B cell (primary cell): ENCODE measurements around the gene SPOCD1. TPM values are rescaled to one million over a fixed set of nuclear protein-coding genes. Genes with fewer than 3 reads are reported as not detected.

Source experiments
- ATAC-seq: fragments of 200-7000 bp; cut with Tn5 transposase; one replicate; pipeline ENCODE4 v1.10.0; 2021; ENCODE audit warnings: low read depth, mild to moderate bottlenecking, moderate number of reproducible peaks, moderate library complexity
- CTCF ChIA-PET: fragments of 350-600 bp; sonication (Branson Sonifier 250); formaldehyde crosslinking; loops from one replicate; lab custom pipeline; 2021; ENCODE audit warnings: antibody characterized with exemption, inconsistent platforms; lab: Charles Lee
- POLR2A ChIA-PET: fragments of 350-600 bp; sonication (Branson Sonifier 250); formaldehyde crosslinking; loops from one replicate; lab custom pipeline; 2021; ENCODE audit warnings: antibody characterized with exemption; lab: Charles Lee
- DNase-seq: peaks from one replicate; pipeline ENCODE4 v3.0.0; 2013
- H2AFZ ChIP-seq: 2 replicates; pipeline ENCODE4 v1.6.1; 2012; ENCODE audit warnings: mild to moderate bottlenecking, low read depth, low read length; ENCODE audit not compliant: insufficient read depth, poor library complexity, severe bottlenecking
- H3K27ac ChIP-seq, 2 donors: 1 replicate in 1 of 2; 2 replicates in 1 of 2; pipeline ENCODE4 v1.5.1; 2012 to 2013; ENCODE audit warnings: low read length in 2 of 2, mild to moderate bottlenecking in 2 of 2, moderate library complexity in 1 of 2
- H3K27me3 ChIP-seq, 4 experiments: fragments of 200-600 bp in 1 of 4; sonication (generic) in 1 of 4; replicated peaks in 1 of 4; 1 replicate in 2 of 4; 2 replicates in 2 of 4; pipeline versions ENCODE4 v1.6.1 to v1.7.0; 2013 to 2016; ENCODE audit warnings: low read length in 3 of 4, mild to moderate bottlenecking in 2 of 4, mixed read lengths in 1 of 4, moderate library complexity in 1 of 4; ENCODE audit not compliant: insufficient read depth in 4 of 4, control insufficient read depth in 3 of 4; ENCODE audit errors: control extremely low read depth in 1 of 4
- H3K36me3 ChIP-seq, 2 experiments: replicated peaks in 1 of 2; 1 replicate in 1 of 2; 2 replicates in 1 of 2; pipeline versions ENCODE4 v1.6.1 to v1.7.1; 2013; ENCODE audit warnings: low read length in 1 of 2; ENCODE audit not compliant: insufficient read depth in 2 of 2, control insufficient read depth in 1 of 2; ENCODE audit errors: control extremely low read depth in 1 of 2, extremely low read depth in 1 of 2
- H3K4me1 ChIP-seq, 2 donors: fragments of 200-600 bp in 1 of 2; sonication (generic) in 1 of 2; 1 replicate in 1 of 2; 2 replicates in 1 of 2; pipeline versions ENCODE4 v1.5.1 to v1.6.1; 2013 to 2017; ENCODE audit warnings: low read length in 2 of 2; ENCODE audit not compliant: control insufficient read depth in 2 of 2, insufficient read depth in 2 of 2
- H3K4me2 ChIP-seq: replicated peaks from 2 replicates; pipeline ENCODE3; 2012; ENCODE audit warnings: mild to moderate bottlenecking, low read depth, low read length; ENCODE audit not compliant: poor library complexity, severe bottlenecking
- H3K4me3 ChIP-seq, 5 experiments: fragments of 200-600 bp in 1 of 5; sonication (generic) in 1 of 5; 1 replicate in 3 of 5; 2 replicates in 2 of 5; pipeline versions ENCODE4 v1.5.1 to v1.7.0; 2011 to 2016; ENCODE audit warnings: low read length in 4 of 5, mild to moderate bottlenecking in 4 of 5, low read depth in 2 of 5, control low read depth in 1 of 5, moderate library complexity in 1 of 5; ENCODE audit not compliant: insufficient read depth in 1 of 5; ENCODE audit errors: control extremely low read depth in 1 of 5, extremely low read depth in 1 of 5
- H3K79me2 ChIP-seq: fragments of 200-600 bp; sonication (generic); one replicate; pipeline ENCODE4 v1.6.0; 2016; ENCODE audit warnings: low read length; ENCODE audit not compliant: control insufficient read depth, insufficient read depth
- H3K9ac ChIP-seq: fragments of 200-600 bp; sonication (generic); 2 replicates; pipeline ENCODE4 v1.6.1; 2017; ENCODE audit warnings: mild to moderate bottlenecking, low read length, moderate library complexity
- H3K9me3 ChIP-seq, 3 donors: one replicate each; pipeline versions ENCODE4 v1.6.1 to v1.7.1; 2013; ENCODE audit warnings: low read length in 2 of 3; ENCODE audit not compliant: control insufficient read depth in 2 of 3, insufficient read depth in 1 of 3; ENCODE audit errors: control extremely low read depth in 1 of 3
- H4K20me1 ChIP-seq: 2 replicates; pipeline ENCODE4 v1.6.0; 2012; ENCODE audit warnings: mild to moderate bottlenecking, low read length; ENCODE audit not compliant: insufficient read depth, control insufficient read depth, poor library complexity, severe bottlenecking
- H3K27ac Mint-ChIP-seq: one replicate; pipeline ENCODE4 v1.8.0; 2021; ENCODE audit warnings: mixed read lengths
- H3K27me3 Mint-ChIP-seq: one replicate; pipeline ENCODE4 v1.8.0; 2021; ENCODE audit warnings: mixed read lengths
- H3K4me1 Mint-ChIP-seq: one replicate; pipeline ENCODE4 v1.8.0; 2021; ENCODE audit warnings: mixed read lengths
- H3K4me3 Mint-ChIP-seq: one replicate; pipeline ENCODE4 v1.8.0; 2021; ENCODE audit warnings: mixed read lengths
- H3K9me3 Mint-ChIP-seq: one replicate; pipeline ENCODE4 v1.8.0; 2022; ENCODE audit warnings: mixed read lengths; ENCODE audit not compliant: insufficient read depth
- CTCF ChIP-seq: fragments of 200-600 bp; IDR thresholded peaks from one replicate; pipeline ENCODE4 v1.8.0; 2022; ENCODE audit warnings: antibody characterized with exemption, mild to moderate bottlenecking
- EZH2 ChIP-seq: IDR thresholded peaks from 2 replicates; pipeline ENCODE4 v1.6.1; 2012; ENCODE audit warnings: borderline replicate concordance, low read depth, mild to moderate bottlenecking, moderate library complexity, low read length; ENCODE audit not compliant: insufficient read depth, poor library complexity, severe bottlenecking
- WGBS: methylation state at CpG from one replicate; pipeline ENCODE4 v1.1.5; 2013; ENCODE audit warnings: missing lambda C conversion rate; ENCODE audit not compliant: insufficient coverage; 5-methylcytosine and 5-hydroxymethylcytosine counted together
- intact Hi-C: fragments of 100-400 bp; cut with micrococcal nuclease; formaldehyde crosslinking; loops from one replicate; pipeline ENCODE4 v1.10.0; 2022
- polyA plus RNA-seq: library from polyadenylated mRNA; depleted of rRNA; stranded (reverse); fragments of >200 nt; gene quantifications from 2 replicates; pipeline ENCODE4 v1.2.3, GENCODE V29; 2012
- total RNA-seq, 2 donors: library from RNA; stranded (reverse); fragments of 120-200 nt in 1 of 2; gene quantifications; 1 replicate in 1 of 2; 2 replicates in 1 of 2; pipeline versions ENCODE4 v1.2.3 to v1.2.4, GENCODE V29; 2013 to 2022

The SPOCD1 gene
- total and polyA plus RNA-seq, 2 donors (not counting 1 experiment from before 2014, with no cell fraction given), result not detected

GRCh38 chr1:31855038-31855845 lies 39.4 kb upstream of the SPOCD1 start:
- no peak for TF ChIP-seq EZH2
- no peak for TF ChIP-seq CTCF
- Mint-ChIP-seq H3K27ac (no peak overlapping the region), H3K27me3 (no peaks in the 10 kb centered on the region), H3K4me3 (no peak overlapping the region), H3K4me1 (no peaks in the 10 kb centered on the region), H3K9me3 (no peaks in the 10 kb centered on the region)
- ATAC-seq (no peak), DNase-seq (no peak)
- Histone ChIP-seq H3K4me2 (no peak overlapping the region), H3K27me3 (no peaks in the 10 kb centered on the region), H3K36me3 (no peaks in the 10 kb centered on the region), H3K79me2 (no peaks in the 10 kb centered on the region), H3K4me1 (no peaks in the 10 kb centered on the region), H3K9ac (no peak overlapping the region), H4K20me1 (no peaks in the 10 kb centered on the region), H3K4me3 (no peak overlapping the region), H3K9me3 (no peaks in the 10 kb centered on the region), H3K27ac (no peak overlapping the region), H2AFZ (no peak overlapping the region)
- 93% methylated on average over 10 of the region's 12 CpGs for WGBS
- ChIA-PET POLR2A (no interaction called here), CTCF (interaction anchor here (0.6 kb wide), 1 partner anchor 18 kb away, joined by 5 read pairs; no protein-coding TSS in a partner anchor)
- intact Hi-C loops, result no loop called here

GRCh38 chr1:31849653-31850052 lies 33.8 kb upstream of the SPOCD1 start:
- intact Hi-C loops, result no loop called here
- Histone ChIP-seq H3K4me1 (peaks cover 16 to 17% of the 10 kb centered on the region in 2 donors), H3K36me3 (no peaks in the 10 kb centered on the region), H3K9me3 (no peaks in the 10 kb centered on the region), H3K9ac (no peak overlapping the region), H2AFZ (no peak overlapping the region), H3K79me2 (no peaks in the 10 kb centered on the region), H3K4me2 (no peak overlapping the region), H4K20me1 (no peaks in the 10 kb centered on the region), H3K27me3 (no peaks in the 10 kb centered on the region), H3K27ac (no peak overlapping the region), H3K4me3 (no peak overlapping the region)
- Mint-ChIP-seq H3K27ac (no peak overlapping the region), H3K4me1 (peaks cover 24% of the 10 kb centered on the region), H3K9me3 (no peaks in the 10 kb centered on the region), H3K27me3 (no peaks in the 10 kb centered on the region), H3K4me3 (no peak overlapping the region)
- 95% methylated on average over 5 of the region's 5 CpGs for WGBS
- CTCF ChIA-PET, result no interaction called here
- POLR2A ChIA-PET, result no interaction called here
- TF ChIP-seq CTCF, result no peak
- no peak for TF ChIP-seq EZH2
- no peak for ATAC-seq
- no peak for DNase-seq
